ENCODE data around the gene SYNGR2. TPM values are rescaled to one million over a fixed set of nuclear protein-coding genes. Genes with fewer than 3 reads are reported as not detected.

Gene SYNGR2
- total and polyA plus RNA-seq, 8 donors = 52.3 to 94.2 (median 89.4) TPM

- Histone ChIP-seq H3K27me3 (no peaks in the 10 kb centered on the region), H3K27ac (no peak overlapping the region), H3K36me3 (no peaks in the 10 kb centered on the region), H3K4me1 (peaks cover 0 to 8% (median 8%) of the 10 kb centered on the region in 3 donors), H3K4me3 (peak overlapping the region in 1 of 4 donors; percentile 36), H3K9me3 (no peaks in the 10 kb centered on the region)
- TF ChIP-seq CTCF (IDR thresholded peaks at IDR 0.05) = no peak
- peak in 3 of 6 donors; percentile 53 to 65 (median 59) for DNase-seq
- FAIRE-seq = no peak
- ATAC-seq = no peak
- WGBS, 2 donors = 42% methylated on average over 31 to 38 of the region's 38 CpGs
- intact Hi-C loops (cut with DNase I) = no loop called here
Observed at GRCh38 chr17:78132084-78132676, 36.2 kb upstream of the SYNGR2 start.

- WGBS, 2 donors = 85 to 89% methylated on average over 9 of the region's 9 CpGs
Observed at GRCh38 chr17:78132767-78133178, 35.6 kb upstream of the SYNGR2 start.

GRCh38 chr17:78133179-78133951, 35.0 kb upstream of the SYNGR2 start:
- WGBS, 2 donors = 87 to 90% methylated on average over 30 of the region's 30 CpGs
- Histone ChIP-seq H3K4me3 (no peak overlapping the region), H3K36me3 (no peaks in the 10 kb centered on the region), H3K27me3 (no peaks in the 10 kb centered on the region), H3K9me3 (no peaks in the 10 kb centered on the region), H3K4me1 (peaks cover 0 to 8% (median 8%) of the 10 kb centered on the region in 3 donors), H3K27ac (no peak overlapping the region)
- ATAC-seq (no peak), DNase-seq (peak in 3 of 6 donors; percentile 11 to 55 (median 55)), FAIRE-seq (no peak)
- no peak for TF ChIP-seq CTCF (IDR thresholded peaks at IDR 0.05)
- intact Hi-C loops (cut with DNase I) = no loop called here

More at GRCh38 chr17:78132767-78133178, 35.6 kb upstream of the SYNGR2 start:
- TF ChIP-seq CTCF (IDR thresholded peaks at IDR 0.05) = no peak
- Histone ChIP-seq H3K4me3 (no peak overlapping the region), H3K27me3 (no peaks in the 10 kb centered on the region), H3K9me3 (no peaks in the 10 kb centered on the region), H3K36me3 (no peaks in the 10 kb centered on the region), H3K4me1 (peaks cover 0 to 8% (median 8%) of the 10 kb centered on the region in 3 donors), H3K27ac (no peak overlapping the region)
- DNase-seq = peak in 1 of 6 donors; percentile 52
- ATAC-seq = no peak
- FAIRE-seq = no peak
- intact Hi-C loops (cut with DNase I) = no loop called here

GRCh38 chr17:78133971-78134898, 34.1 kb upstream of the SYNGR2 start:
- WGBS, 2 donors = 53 to 59% methylated on average over 39 of the region's 39 CpGs
- Histone ChIP-seq H3K4me1 (peaks cover 0 to 5% (median 5%) of the 10 kb centered on the region in 3 donors), H3K27me3 (no peaks in the 10 kb centered on the region), H3K4me3 (no peak overlapping the region), H3K9me3 (no peaks in the 10 kb centered on the region), H3K27ac (no peak overlapping the region), H3K36me3 (no peaks in the 10 kb centered on the region)
- no peak for FAIRE-seq
- intact Hi-C loops (cut with DNase I) = no loop called here
- TF ChIP-seq CTCF (IDR thresholded peaks at IDR 0.05) = peak; percentile 19 to 37 (median 25)
- DNase-seq = peak in 4 of 6 donors; percentile 51 to 79 (median 70)
- ATAC-seq = peak in 3 of 4 donors; percentile 40 to 56 (median 48)

Measured in pancreas (tissue), 10 donors.